Glutamatergic neuron (in vitro differentiated cells): ENCODE data around the gene METTL2A. TPM values are rescaled to one million over a fixed set of nuclear protein-coding genes. Genes with fewer than 3 reads are reported as not detected.
"Not testable (repeated sequence)": the region's sequence is repeated elsewhere in the genome, so short reads cannot be mapped to it uniquely, and the experiment has no call there.

Experiments used
- DNase-seq: peaks from one replicate; pipeline ENCODE4 v3.0.0; 2022
- H3K27ac Mint-ChIP-seq: one replicate; pipeline ENCODE4 v1.8.0; 2020; ENCODE audit warnings: mild to moderate bottlenecking, mixed read lengths, inconsistent platforms; ENCODE audit not compliant: unreplicated experiment
- H3K27me3 Mint-ChIP-seq: one replicate; pipeline ENCODE4 v1.8.0; 2020; ENCODE audit warnings: mild to moderate bottlenecking, moderate library complexity, mixed read lengths, inconsistent platforms; ENCODE audit not compliant: unreplicated experiment
- H3K36me3 Mint-ChIP-seq: one replicate; pipeline ENCODE4 v1.8.0; 2020; ENCODE audit warnings: mild to moderate bottlenecking, mixed read lengths, inconsistent platforms; ENCODE audit not compliant: unreplicated experiment
- H3K4me1 Mint-ChIP-seq: one replicate; pipeline ENCODE4 v1.8.0; 2020; ENCODE audit warnings: mild to moderate bottlenecking, low read depth, mixed read lengths, inconsistent platforms; ENCODE audit not compliant: unreplicated experiment
- H3K4me3 Mint-ChIP-seq: one replicate; pipeline ENCODE4 v1.8.0; 2020; ENCODE audit warnings: mild to moderate bottlenecking, mixed read lengths, inconsistent platforms; ENCODE audit not compliant: unreplicated experiment
- H3K9me3 Mint-ChIP-seq: one replicate; pipeline ENCODE4 v1.8.0; 2020; ENCODE audit warnings: mild to moderate bottlenecking, moderate library complexity, mixed read lengths, inconsistent platforms; ENCODE audit not compliant: unreplicated experiment
- CTCF ChIP-seq: fragments of 200-600 bp; sonication (generic); IDR thresholded peaks from one replicate; pipeline ENCODE4 v1.5.0; 2021; ENCODE audit not compliant: partially characterized antibody, unreplicated experiment
- total RNA-seq: library from RNA; stranded (reverse); fragmentation: NEBNext Ultra II Directional; extraction: Animal tissue kit (Norgen Biotek cat#: 25700); gene quantifications from one replicate; pipeline ENCODE4 v1.2.1, GENCODE V29; 2021; ENCODE audit not compliant: unreplicated experiment

The METTL2A gene
- total RNA-seq, 1 donor from 2014 or later: 38.2 TPM

GRCh38 chr17:62453656-62454055 lies 30.0 kb downstream of the METTL2A start:
- H3K9me3 Mint-ChIP-seq, H3K27ac Mint-ChIP-seq, H3K4me1 Mint-ChIP-seq, H3K36me3 Mint-ChIP-seq, DNase-seq, H3K27me3 Mint-ChIP-seq, H3K4me3 Mint-ChIP-seq: not testable (repeated sequence)

GRCh38 chr17:62454111-62454510 lies 30.4 kb downstream of the METTL2A start:
- not testable (repeated sequence) for DNase-seq, H3K36me3 Mint-ChIP-seq, H3K4me1 Mint-ChIP-seq, H3K27ac Mint-ChIP-seq, H3K4me3 Mint-ChIP-seq, H3K9me3 Mint-ChIP-seq, H3K27me3 Mint-ChIP-seq

GRCh38 chr17:62456016-62456415 lies 32.3 kb downstream of the METTL2A start:
- DNase-seq: no peak
- Mint-ChIP-seq H3K27ac (no peak overlapping the region), H3K9me3 (peaks cover 1% of the 10 kb centered on the region), H3K4me3 (no peak overlapping the region), H3K36me3 (no peaks in the 10 kb centered on the region), H3K4me1 (no peaks in the 10 kb centered on the region), H3K27me3 (peaks cover under 1% of the 10 kb centered on the region)
- no peak for TF ChIP-seq CTCF

GRCh38 chr17:62458483-62458882 lies 34.8 kb downstream of the METTL2A start:
- H3K9me3 Mint-ChIP-seq, H3K27ac Mint-ChIP-seq, H3K36me3 Mint-ChIP-seq, DNase-seq, H3K27me3 Mint-ChIP-seq, H3K4me3 Mint-ChIP-seq, H3K4me1 Mint-ChIP-seq: not testable (repeated sequence)

GRCh38 chr17:62464422-62464821 lies 40.7 kb downstream of the METTL2A start:
- H3K4me3 Mint-ChIP-seq, H3K36me3 Mint-ChIP-seq, H3K9me3 Mint-ChIP-seq, DNase-seq, H3K4me1 Mint-ChIP-seq, H3K27me3 Mint-ChIP-seq: not testable (repeated sequence)
- peak overlapping the region; percentile 48 for H3K27ac Mint-ChIP-seq

- H3K27me3 Mint-ChIP-seq, H3K4me1 Mint-ChIP-seq, DNase-seq, H3K27ac Mint-ChIP-seq, H3K4me3 Mint-ChIP-seq, H3K9me3 Mint-ChIP-seq, H3K36me3 Mint-ChIP-seq: not testable (repeated sequence)
These were observed 41.6 kb downstream of the METTL2A start for GRCh38 chr17:62465271-62465670.

GRCh38 chr17:62470666-62471379 lies 47.1 kb downstream of the METTL2A start:
- H3K36me3 Mint-ChIP-seq, H3K27ac Mint-ChIP-seq, H3K4me3 Mint-ChIP-seq, H3K4me1 Mint-ChIP-seq, H3K27me3 Mint-ChIP-seq, H3K9me3 Mint-ChIP-seq: not testable (repeated sequence)
- peak; percentile 49 for DNase-seq

DNA sequence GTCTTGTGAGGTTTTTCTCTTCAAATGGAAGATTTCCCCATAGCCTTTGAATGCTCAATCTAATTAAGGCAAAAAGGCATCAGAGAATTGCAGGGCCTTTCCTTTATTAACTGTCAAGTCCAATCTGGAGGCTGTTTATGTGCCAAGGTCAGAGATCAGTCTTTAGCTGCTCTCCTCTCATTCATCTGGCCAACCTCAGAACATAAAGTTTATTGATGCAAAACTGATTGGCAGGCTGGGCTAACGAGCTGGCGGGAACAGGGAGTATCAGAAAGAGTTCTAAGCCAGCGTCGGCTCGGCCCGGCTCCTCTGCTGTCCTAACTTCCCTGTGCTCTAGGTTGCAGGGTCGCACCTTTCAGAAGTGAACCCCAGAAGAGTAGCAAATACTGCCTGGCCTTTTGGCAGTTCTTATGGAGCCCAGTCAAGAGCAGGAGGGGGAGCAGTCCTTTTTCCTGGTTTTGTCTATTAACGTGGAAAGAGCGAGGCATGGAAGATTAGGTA lies 47.7 kb downstream of the METTL2A start:
- H3K27me3 Mint-ChIP-seq, H3K9me3 Mint-ChIP-seq, H3K27ac Mint-ChIP-seq, H3K36me3 Mint-ChIP-seq, H3K4me3 Mint-ChIP-seq, H3K4me1 Mint-ChIP-seq, DNase-seq: not testable (repeated sequence)

DNA sequence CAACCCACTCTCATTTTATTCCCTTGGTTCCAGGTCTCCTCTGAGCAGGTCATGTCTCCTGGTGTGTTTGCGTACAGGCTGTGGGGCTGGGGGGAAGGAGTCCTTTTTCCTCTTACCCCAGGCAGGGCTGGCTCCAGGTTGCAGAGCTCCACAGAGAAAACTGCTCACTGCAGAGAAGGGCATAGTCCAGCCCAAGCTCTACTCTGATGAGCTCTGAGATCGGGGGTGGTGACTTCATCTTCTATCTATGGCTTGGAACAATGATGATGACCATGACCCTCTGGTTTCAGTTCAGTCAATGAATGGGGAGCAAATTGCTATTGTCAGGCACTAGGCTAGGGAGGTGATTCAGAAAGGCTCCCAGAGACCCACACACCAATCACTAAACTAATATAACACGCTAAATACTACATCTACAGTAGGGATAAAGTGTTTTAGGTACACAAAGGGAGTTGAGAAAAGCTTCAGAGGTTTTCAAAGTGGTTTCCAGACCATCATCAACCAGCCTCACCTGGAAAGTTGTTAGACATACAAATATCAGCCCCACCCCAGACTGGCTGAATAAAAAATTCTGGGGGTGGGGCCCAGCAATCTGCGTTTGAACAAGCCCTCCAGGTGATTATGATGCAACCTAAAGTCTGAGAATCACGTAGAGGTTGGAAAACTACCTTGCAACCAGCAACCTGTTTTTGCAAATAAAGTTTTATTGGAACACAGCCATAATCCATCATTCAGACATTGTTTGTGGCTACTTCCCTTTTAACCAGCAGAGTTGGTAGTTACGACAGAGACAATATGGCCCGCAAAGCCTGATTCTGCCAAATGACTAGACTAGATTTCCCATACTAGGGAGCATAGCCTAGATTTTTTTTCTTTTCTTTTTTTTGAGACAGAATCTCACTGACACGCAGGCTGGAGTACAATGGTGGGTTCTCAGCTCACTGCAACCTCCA lies 49.6 kb downstream of the METTL2A start:
- H3K27ac Mint-ChIP-seq: not testable (repeated sequence)

GRCh38 chr17:62477111-62477510 lies 53.4 kb downstream of the METTL2A start:
- H3K9me3 Mint-ChIP-seq, DNase-seq, H3K4me1 Mint-ChIP-seq, H3K36me3 Mint-ChIP-seq: not testable (repeated sequence)
- Mint-ChIP-seq H3K27ac (peak overlapping the region; percentile 78), H3K27me3 (peaks cover 11% of the 10 kb centered on the region), H3K4me3 (peak overlapping the region; percentile 84)

More for the DNA sequence above, 49.6 kb downstream of the METTL2A start:
- H3K9me3 Mint-ChIP-seq, H3K4me1 Mint-ChIP-seq, H3K4me3 Mint-ChIP-seq, DNase-seq, H3K27me3 Mint-ChIP-seq, H3K36me3 Mint-ChIP-seq: not testable (repeated sequence)
